MM.1S (cell line): ENCODE measurements around the gene RTBDN.

Experiments
- DNase-seq: peaks from one replicate; pipeline ENCODE4 v3.0.0-alpha.2; 2015
- H2AFZ ChIP-seq: fragments of 300-600 bp; sonication (generic); 2 replicates; pipeline ENCODE4 v1.6.0; 2016; ENCODE audit warnings: antibody characterized with exemption, low read length
- H3F3A ChIP-seq: fragments of 300-600 bp; sonication (generic); 2 replicates; pipeline ENCODE4 v1.6.1; 2016; ENCODE audit warnings: mild to moderate bottlenecking, antibody characterized with exemption, low read length, moderate library complexity, mixed read lengths; ENCODE audit not compliant: insufficient read depth
- H3K27ac ChIP-seq: fragments of 300-600 bp; sonication (generic); 2 replicates; pipeline ENCODE4 v1.5.1; 2016; ENCODE audit warnings: mild to moderate bottlenecking, low read length
- H3K27me3 ChIP-seq: fragments of 300-600 bp; sonication (generic); replicated peaks from 2 replicates; pipeline ENCODE4 v1.6.0; 2016; ENCODE audit warnings: low read length; ENCODE audit not compliant: insufficient read depth
- H3K36me3 ChIP-seq: fragments of 300-600 bp; sonication (generic); replicated peaks from 2 replicates; pipeline ENCODE4 v1.6.1; 2016; ENCODE audit warnings: mild to moderate bottlenecking, low read length, mixed read lengths; ENCODE audit not compliant: insufficient read depth
- H3K4me1 ChIP-seq: fragments of 300-600 bp; sonication (generic); 2 replicates; pipeline ENCODE4 v1.6.1; 2016; ENCODE audit warnings: low read length, mixed read lengths
- H3K4me2 ChIP-seq: fragments of 300-600 bp; sonication (generic); 2 replicates; pipeline ENCODE4 v1.6.0; 2016; ENCODE audit warnings: low read depth, low read length
- H3K4me3 ChIP-seq: fragments of 300-600 bp; sonication (generic); 2 replicates; pipeline ENCODE4 v1.5.1; 2016; ENCODE audit warnings: low read length, mixed read lengths
- H3K79me2 ChIP-seq: fragments of 300-600 bp; sonication (generic); 2 replicates; pipeline ENCODE4 v1.6.1; 2016; ENCODE audit warnings: mixed run types, low read length, mixed read lengths
- H3K9ac ChIP-seq: fragments of 300-600 bp; sonication (generic); 2 replicates; pipeline ENCODE4 v1.6.1; 2016; ENCODE audit warnings: low read length, mixed read lengths
- H3K9me2 ChIP-seq: fragments of 300-600 bp; sonication (generic); replicated peaks from 2 replicates; pipeline ENCODE4 v1.6.1; 2016; ENCODE audit warnings: mild to moderate bottlenecking, low read length, mixed read lengths; ENCODE audit not compliant: insufficient read depth
- H3K9me3 ChIP-seq: fragments of 300-600 bp; sonication (generic); replicated peaks from 2 replicates; pipeline ENCODE4 v1.6.1; 2016; ENCODE audit warnings: mild to moderate bottlenecking, low read length, mixed read lengths; ENCODE audit not compliant: insufficient read depth
- H4K20me1 ChIP-seq: fragments of 300-600 bp; sonication (generic); 2 replicates; pipeline ENCODE4 v1.6.1; 2016; ENCODE audit warnings: mild to moderate bottlenecking, low read length, moderate library complexity, mixed read lengths; ENCODE audit not compliant: insufficient read depth
- CTCF ChIP-seq: fragments of 300-600 bp; sonication (generic); IDR thresholded peaks from 2 replicates; pipeline ENCODE4 v1.5.1; 2016; ENCODE audit warnings: antibody characterized with exemption, low read length, mixed read lengths
- EZH2 ChIP-seq: fragments of 300-600 bp; sonication (generic); optimal IDR thresholded peaks from 2 replicates; pipeline ENCODE3; 2017; ENCODE audit warnings: low read depth, mild to moderate bottlenecking, antibody characterized with exemption, low read length, mixed read lengths
- EZH2phosphoT487 ChIP-seq: fragments of 300-600 bp; sonication (generic); IDR thresholded peaks from 2 replicates; pipeline ENCODE4 v1.6.1; 2018; ENCODE audit warnings: antibody characterized with exemption, low read length

The RTBDN gene

GRCh38 chr19:12837225-12837624 is 2.8 kb upstream of the RTBDN start:
- no peak for DNase-seq
- Histone ChIP-seq H3K4me1 (peaks cover 3% of the 10 kb centered on the region; the same call in 1 of the 2 replicates), H3K4me2 (no peak overlapping the region), H3K27ac (no peak overlapping the region), H2AFZ (no peak overlapping the region), H3K27me3 (peaks cover 89% of the 10 kb centered on the region), H4K20me1 (no peaks in the 10 kb centered on the region), H3K9me3 (no peaks in the 10 kb centered on the region), H3K4me3 (no peak overlapping the region), H3F3A (no peaks in the 10 kb centered on the region), H3K9me2 (no peaks in the 10 kb centered on the region), H3K9ac (no peak overlapping the region), H3K36me3 (no peaks in the 10 kb centered on the region), H3K79me2 (no peaks in the 10 kb centered on the region)
- TF ChIP-seq EZH2phosphoT487 (no peak), CTCF (no peak), EZH2 (no peak)

- peaks cover 83% of the 10 kb centered on the region for H3K27me3 ChIP-seq
- no peak overlapping the region for H3K4me3 ChIP-seq
- no peak overlapping the region for H2AFZ ChIP-seq
- H3K4me1 ChIP-seq: peaks cover 3% of the 10 kb centered on the region; the same call in 1 of the 2 replicates
- H4K20me1 ChIP-seq: no peaks in the 10 kb centered on the region
- TF ChIP-seq EZH2phosphoT487 (no peak), EZH2 (no peak), CTCF (no peak)
- no peak for DNase-seq
- H3F3A ChIP-seq: no peaks in the 10 kb centered on the region
- no peaks in the 10 kb centered on the region for H3K79me2 ChIP-seq
- no peaks in the 10 kb centered on the region for H3K9me2 ChIP-seq
- peak overlapping the region; percentile 3; the same call in 1 of the 2 replicates for H3K4me2 ChIP-seq
- H3K9me3 ChIP-seq: no peaks in the 10 kb centered on the region
- H3K27ac ChIP-seq: no peak overlapping the region
- H3K9ac ChIP-seq: no peak overlapping the region
- H3K36me3 ChIP-seq: no peaks in the 10 kb centered on the region
These were observed 2.1 kb upstream of the RTBDN start for GRCh38 chr19:12836529-12836863.

GRCh38 chr19:12834976-12835757 is 788 bp upstream of the RTBDN start:
- no peak for TF ChIP-seq EZH2phosphoT487
- TF ChIP-seq EZH2: no peak
- TF ChIP-seq CTCF: no peak
- Histone ChIP-seq H3K4me3 (no peak overlapping the region), H2AFZ (no peak overlapping the region), H3F3A (no peaks in the 10 kb centered on the region), H3K36me3 (no peaks in the 10 kb centered on the region), H3K9me2 (no peaks in the 10 kb centered on the region), H4K20me1 (no peaks in the 10 kb centered on the region), H3K27ac (no peak overlapping the region), H3K9me3 (no peaks in the 10 kb centered on the region), H3K9ac (no peak overlapping the region), H3K4me2 (no peak overlapping the region), H3K27me3 (peaks cover 78% of the 10 kb centered on the region), H3K4me1 (peaks cover 3% of the 10 kb centered on the region; the same call in 1 of the 2 replicates), H3K79me2 (no peaks in the 10 kb centered on the region)
- no peak for DNase-seq
